ENCODE results near the gene DDX50.

DNA sequence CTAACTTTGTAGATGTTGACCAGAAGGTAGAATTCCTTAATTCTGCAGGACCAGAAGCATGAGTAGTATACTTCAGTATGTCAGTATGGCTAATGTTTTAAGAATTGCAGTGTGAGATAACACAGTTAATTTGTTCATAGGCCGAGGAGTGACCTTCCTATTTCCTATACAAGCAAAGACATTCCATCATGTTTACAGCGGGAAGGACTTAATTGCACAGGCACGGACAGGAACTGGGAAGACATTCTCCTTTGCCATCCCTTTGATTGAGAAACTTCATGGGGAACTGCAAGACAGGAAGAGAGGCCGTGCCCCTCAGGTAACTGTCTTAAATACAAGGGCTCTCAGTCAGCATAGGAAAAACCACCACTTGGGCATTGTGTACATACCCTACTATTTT is 62.0 kb downstream of the DDX50 start:
- TF ChIP-seq EP300 (IDR thresholded peaks at IDR 0.05; ENCODE audit: borderline replicate concordance) (no peak), RAD21 (IDR thresholded peaks at IDR 0.05; ENCODE audit: low read depth) (no peak), TAF1 (IDR thresholded peaks at IDR 0.05; ENCODE audit: low read depth) (no peak), ZBTB7A (IDR thresholded peaks at IDR 0.05; ENCODE audit: low read depth) (no peak), EGR1 (IDR thresholded peaks at IDR 0.05) (no peak), NFIC (IDR thresholded peaks at IDR 0.05) (no peak), CEBPB (IDR thresholded peaks at IDR 0.05) (no peak), TEAD4 (IDR thresholded peaks at IDR 0.05) (no peak), FOXM1 (IDR thresholded peaks at IDR 0.05; ENCODE audit: borderline replicate concordance, low read depth) (no peak)
- TF ChIP-seq, protein P1, sequence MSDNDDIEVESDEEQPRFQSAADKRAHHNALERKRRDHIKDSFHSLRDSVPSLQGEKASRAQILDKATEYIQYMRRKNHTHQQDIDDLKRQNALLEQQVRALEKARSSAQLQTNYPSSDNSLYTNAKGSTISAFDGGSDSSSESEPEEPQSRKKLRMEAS (IDR thresholded peaks at IDR 0.05) = no peak
- TF ChIP-seq, protein P2, sequence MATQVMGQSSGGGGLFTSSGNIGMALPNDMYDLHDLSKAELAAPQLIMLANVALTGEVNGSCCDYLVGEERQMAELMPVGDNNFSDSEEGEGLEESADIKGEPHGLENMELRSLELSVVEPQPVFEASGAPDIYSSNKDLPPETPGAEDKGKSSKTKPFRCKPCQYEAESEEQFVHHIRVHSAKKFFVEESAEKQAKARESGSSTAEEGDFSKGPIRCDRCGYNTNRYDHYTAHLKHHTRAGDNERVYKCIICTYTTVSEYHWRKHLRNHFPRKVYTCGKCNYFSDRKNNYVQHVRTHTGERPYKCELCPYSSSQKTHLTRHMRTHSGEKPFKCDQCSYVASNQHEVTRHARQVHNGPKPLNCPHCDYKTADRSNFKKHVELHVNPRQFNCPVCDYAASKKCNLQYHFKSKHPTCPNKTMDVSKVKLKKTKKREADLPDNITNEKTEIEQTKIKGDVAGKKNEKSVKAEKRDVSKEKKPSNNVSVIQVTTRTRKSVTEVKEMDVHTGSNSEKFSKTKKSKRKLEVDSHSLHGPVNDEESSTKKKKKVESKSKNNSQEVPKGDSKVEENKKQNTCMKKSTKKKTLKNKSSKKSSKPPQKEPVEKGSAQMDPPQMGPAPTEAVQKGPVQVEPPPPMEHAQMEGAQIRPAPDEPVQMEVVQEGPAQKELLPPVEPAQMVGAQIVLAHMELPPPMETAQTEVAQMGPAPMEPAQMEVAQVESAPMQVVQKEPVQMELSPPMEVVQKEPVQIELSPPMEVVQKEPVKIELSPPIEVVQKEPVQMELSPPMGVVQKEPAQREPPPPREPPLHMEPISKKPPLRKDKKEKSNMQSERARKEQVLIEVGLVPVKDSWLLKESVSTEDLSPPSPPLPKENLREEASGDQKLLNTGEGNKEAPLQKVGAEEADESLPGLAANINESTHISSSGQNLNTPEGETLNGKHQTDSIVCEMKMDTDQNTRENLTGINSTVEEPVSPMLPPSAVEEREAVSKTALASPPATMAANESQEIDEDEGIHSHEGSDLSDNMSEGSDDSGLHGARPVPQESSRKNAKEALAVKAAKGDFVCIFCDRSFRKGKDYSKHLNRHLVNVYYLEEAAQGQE (IDR thresholded peaks at IDR 0.05; ENCODE audit: low read depth) = no peak
- TF ChIP-seq, protein P3, sequence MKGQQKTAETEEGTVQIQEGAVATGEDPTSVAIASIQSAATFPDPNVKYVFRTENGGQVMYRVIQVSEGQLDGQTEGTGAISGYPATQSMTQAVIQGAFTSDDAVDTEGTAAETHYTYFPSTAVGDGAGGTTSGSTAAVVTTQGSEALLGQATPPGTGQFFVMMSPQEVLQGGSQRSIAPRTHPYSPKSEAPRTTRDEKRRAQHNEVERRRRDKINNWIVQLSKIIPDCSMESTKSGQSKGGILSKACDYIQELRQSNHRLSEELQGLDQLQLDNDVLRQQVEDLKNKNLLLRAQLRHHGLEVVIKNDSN (IDR thresholded peaks at IDR 0.05) = no peak
